ENCODE measurements around the gene SFT2D2.

Gene SFT2D2

DNA sequence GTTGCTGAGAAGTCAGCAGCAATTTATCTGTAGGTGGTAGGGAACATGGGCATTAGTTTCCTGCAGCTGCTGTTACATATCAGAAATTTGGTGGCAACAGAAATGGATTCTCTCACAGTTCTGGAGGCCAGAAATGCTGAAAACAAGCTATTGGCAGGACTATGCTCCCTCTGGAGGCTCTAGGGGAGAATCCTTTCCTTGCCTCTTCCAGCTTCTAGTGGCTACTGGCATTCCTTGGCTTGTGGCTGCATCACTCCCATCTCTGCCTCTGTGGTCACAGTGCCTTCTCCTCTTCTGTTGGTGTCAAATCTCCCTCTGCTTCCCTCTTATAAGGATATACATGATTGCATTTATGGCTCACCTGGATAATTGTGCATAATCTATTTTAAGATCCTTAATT, 2.5 kb upstream of the SFT2D2 start:
- no peak for DNase-seq (ENCODE audit: low spot score)

DNA sequence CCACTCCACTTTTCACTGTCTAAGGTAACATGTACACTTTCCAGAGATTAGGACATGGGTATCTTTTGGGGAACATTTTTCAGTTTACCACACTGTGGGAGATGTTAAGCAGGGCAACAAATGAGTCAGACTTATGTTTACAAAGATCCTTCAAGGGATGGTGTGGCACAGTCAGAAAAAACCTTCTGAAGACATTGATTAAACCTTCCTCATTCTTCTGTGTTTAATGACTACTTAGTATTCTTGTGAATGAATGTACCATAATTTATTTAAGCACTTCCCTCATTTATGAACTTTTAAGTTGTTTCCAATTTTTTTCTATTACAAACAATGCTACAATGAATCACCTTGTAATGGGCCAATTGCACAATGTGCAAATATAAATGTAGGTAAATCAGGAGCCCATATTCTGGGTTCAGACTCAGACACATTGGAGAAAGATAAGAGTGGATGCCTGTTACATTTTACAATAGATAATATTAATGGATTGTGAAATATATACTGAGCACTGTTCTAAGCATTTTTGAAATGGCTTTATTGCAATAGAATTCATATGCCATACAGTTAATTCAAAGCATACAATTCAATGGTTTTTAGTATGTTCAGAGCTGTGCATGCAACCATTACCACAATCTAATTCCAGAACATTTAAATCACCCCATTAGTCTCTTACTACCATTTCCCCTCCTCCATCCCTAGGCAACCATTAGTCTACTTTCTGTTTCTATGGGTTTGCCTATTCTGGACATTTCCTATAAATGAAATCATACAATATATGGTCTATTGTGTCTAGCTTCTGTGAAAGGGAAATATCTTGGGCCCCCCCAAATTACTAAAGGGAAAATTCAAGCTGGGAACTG, 1.9 kb upstream of the SFT2D2 start:
- DNase-seq (ENCODE audit: low spot score) = no peak

DNA sequence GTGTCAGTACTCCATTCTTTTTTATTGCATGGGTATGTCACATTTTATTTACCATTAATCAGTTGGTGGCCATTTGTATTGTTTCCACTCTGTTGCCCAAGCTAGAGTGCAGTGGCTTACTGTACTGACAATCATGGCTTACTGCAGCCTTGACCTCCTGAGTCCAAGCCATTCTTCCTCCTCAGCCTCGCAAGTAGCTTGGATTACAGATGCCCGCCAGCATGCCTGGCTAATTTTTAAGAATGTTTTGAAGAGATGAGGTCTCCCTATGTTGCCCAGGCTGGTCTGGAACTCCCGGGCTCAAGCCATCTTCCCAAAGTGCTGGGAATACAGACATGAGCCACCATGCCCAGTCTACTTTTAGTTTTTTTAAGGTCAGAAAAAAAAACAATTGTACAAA, 813 bp upstream of the SFT2D2 start:
- DNase-seq (ENCODE audit: low spot score) = no peak

DNA sequence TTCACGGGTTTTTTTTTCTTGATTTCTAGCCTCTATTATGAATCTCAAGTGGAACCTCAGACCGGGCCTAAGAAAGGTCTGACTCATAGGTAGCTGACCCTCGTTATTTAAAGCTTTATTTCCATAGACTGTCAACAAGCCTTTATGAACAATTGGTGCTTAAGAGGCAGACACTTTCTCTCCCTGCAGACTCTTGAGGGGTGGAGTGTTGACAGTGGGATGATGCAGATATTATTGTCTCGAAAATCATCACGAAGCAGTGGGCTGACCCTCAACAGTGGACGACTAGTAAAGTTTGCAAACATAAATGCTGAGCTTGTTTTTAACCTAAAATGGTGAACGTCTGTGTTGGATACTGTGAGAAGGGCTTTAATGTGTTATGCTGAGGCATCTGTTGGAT, 1.8 kb downstream of the SFT2D2 start:
- no peak for DNase-seq (ENCODE audit: low spot score)

DNA sequence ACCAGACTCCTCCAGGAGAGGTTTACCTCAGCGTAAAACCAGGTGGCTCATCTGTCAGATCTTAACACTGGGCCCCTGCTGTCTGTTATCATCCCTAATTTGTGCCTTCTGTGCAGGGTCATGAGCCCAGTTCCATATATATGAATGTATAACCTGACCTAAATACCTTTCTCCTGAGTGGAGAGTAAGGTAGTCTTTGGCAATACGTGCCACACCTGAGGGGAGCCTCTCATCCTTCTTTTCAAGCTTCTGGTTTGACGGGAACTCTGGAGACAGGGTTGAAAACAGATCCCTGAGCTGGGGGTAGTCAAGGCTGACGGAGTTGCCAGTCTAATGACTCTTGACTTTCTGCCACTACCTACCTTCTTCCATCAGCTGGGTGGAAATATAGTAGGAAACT, 4.1 kb downstream of the SFT2D2 start:
- DNase-seq (ENCODE audit: low spot score) = no peak

DNA sequence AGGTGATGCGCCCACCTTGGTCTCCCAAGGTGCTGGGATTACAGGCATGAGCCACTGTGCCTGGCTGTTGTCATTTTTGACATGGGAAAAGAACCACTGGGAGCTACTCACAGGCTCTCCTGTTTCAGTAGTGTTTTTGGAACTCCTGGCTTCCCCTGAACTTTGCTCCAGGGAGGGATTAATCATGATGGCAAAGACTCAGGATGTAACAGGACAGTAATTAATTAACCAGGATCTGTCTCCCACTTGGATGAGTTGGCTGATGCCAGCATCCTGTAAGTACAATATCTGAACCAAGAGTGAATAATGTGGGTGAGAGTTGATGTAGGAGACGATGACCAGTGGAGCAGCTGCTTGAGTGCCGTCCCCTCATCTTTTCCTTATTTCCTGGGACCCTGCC, 4.9 kb downstream of the SFT2D2 start:
- no peak for DNase-seq (ENCODE audit: low spot score)

DNA sequence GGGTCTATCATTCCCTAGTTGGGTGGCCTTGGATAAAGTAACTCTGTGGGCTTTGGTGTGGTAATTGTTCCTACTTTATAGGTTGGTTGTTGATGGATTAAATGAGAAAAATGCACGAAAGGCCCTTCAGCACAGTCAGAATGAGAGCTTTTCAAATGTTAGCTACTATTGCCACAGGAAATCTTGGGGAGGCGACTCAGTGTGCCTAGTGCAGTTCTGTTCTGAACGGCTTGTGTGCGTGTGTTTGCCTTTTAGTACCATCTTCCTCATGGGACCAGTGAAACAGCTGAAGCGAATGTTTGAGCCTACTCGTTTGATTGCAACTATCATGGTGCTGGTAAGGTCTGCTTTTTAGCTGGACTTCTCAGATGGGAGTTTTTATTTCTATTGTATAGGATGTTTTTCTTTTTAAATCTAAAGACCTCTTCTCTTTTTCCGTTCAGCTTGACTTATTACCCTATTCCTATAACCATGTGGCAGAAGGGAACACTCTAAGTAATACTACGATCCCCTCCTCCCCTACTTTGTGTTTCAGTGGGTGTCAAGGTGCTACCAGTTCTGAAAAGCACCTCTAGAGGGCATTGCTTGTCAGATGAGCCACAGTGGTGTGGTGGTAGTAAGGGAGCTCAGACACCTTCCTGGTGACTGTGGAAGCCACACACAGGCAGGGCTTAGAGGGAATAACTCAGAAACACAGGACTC, 9.2 kb downstream of the SFT2D2 start:
- peak; percentile 61 for DNase-seq (ENCODE audit: low spot score)

DNA sequence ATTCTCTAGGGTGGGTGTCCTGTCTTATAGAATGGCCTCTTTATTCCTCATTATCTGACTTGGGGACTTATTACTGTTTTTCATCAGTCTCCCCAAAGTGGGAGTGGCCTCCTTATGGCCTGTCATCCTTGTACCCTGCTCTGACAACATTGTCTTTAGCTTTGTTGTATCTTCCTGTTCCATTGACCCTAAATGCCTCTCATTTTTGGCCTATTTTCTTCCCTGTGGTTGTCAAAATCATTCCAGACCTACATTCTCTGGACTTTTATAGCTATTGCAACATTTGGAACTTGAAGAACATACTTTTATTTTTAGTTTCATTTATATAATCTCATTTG, 9.7 kb downstream of the SFT2D2 start:
- DNase-seq (ENCODE audit: low spot score) = no peak

DNA sequence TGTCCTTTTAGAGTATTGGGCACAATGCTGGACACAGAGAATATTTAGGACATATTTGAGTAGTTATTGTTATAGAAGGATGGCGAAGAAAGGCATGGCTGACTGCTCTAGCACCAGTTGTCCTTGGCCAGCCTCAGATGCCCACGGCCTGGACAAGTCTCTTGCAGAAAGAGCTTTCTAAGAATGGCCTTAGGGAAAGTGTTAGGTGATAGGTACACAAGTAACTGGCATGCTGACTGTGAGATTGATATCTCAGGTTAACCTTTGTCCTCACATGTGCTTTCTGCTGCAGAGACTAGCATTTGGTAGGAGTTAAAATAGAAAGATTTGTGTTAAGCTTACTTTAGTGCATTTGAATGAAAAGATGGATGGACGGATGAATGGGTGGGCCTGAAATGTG, 10.1 kb downstream of the SFT2D2 start:
- no peak for DNase-seq (ENCODE audit: low spot score)

DNA sequence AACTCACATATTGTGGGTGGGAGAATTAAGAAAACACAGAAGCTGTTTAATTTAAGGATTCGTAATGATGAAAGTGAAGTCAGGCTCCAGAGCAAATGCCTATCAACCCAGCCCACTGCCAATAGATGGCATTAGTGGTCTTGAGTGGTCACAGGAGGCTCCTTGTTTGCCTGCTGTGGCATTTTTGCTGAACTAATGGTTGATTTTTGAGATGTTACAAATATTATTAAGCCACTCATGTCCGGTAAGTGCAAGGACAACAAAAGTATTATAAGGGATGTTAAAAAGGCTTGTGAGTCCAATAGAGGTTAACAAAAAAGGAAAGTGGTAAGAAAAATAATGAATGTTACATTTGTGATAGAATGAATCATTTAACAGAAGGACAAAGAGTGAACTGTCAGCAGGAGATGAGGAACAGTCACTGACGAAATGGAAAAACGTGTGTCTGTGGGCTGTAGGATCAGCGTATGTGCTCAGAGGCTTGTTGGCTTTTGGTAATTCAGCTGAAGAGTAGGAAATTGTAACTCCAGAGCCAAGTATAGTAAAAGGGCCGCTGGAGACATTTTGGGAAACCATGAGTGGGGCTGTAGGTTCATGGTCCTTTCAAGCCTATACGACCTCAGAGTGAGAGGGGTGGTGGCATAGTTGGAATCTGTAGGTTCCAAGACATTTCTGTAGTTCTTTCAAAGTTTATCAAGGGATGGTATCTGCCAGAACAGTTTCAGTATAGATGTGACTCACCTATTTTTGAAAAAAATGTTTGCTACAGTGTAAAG, 11.2 kb downstream of the SFT2D2 start:
- DNase-seq (ENCODE audit: low spot score) = no peak

DNA sequence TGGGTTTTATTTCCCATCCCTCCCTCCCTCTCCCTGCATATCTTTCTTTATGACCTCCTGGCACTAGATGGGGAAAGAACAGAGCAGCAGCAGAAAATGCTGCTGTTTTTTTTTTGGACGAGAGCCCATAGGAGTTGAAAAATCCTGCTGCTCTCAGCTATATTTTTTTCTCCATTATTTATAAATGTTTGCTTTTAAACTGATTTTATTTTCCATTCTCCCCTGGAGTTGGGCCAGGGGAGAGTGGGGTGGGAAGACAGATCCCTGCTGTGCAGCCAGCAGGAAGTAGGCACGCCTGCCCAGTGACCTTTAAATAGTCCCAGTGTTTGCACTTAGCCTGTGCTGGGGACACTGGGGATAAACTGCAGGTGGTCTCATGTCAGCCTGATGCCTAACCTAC, 17.4 kb downstream of the SFT2D2 start:
- no peak for DNase-seq (ENCODE audit: low spot score)

DNA sequence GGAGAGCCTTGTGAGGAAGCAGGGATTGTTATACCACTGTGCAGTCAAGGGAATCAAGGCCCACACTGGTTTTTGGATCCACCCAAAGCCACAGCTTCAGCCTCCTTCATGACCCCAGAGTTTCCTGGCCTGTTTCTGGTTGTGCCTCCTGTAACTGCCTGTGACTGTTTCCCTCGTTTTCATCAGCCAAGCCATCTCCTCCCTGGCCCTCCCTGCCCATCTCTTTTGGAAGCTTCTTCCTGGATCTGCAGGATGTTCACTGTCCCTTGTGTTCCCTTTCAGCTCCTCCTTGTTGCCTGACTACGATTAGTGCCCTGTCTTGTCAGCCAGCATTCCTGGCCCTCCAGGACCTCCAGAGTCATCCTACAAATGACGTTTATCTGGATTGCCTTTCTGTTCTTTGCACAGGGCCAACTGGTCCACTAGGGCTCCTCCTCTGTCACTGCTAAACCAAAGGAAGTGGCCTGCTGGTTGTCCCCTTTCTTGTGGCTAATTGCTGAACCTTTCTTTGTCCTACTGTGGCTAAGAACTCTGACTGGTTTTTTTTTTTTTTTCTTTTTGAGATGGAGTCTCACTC, 17.9 kb downstream of the SFT2D2 start:
- DNase-seq (ENCODE audit: low spot score) = no peak

DNA sequence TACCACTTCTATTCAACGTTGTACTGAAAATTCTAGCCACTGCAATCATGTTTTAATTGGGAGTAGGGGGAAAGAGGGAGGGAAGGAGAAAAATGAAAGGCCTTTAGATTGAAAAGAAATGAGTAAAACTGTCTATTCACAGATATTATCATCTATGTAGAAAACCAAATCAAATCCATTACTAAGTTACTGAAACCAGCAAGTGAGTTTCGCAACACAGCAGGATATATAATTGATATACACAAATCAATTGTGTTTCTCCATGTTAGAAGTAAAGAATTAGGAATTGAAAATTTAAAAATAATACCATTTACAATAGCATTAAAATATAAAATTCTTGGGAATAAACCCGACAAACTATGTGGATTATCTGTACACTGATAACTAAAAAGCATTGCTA, 19.2 kb downstream of the SFT2D2 start:
- no peak for DNase-seq (ENCODE audit: low spot score)

DNA sequence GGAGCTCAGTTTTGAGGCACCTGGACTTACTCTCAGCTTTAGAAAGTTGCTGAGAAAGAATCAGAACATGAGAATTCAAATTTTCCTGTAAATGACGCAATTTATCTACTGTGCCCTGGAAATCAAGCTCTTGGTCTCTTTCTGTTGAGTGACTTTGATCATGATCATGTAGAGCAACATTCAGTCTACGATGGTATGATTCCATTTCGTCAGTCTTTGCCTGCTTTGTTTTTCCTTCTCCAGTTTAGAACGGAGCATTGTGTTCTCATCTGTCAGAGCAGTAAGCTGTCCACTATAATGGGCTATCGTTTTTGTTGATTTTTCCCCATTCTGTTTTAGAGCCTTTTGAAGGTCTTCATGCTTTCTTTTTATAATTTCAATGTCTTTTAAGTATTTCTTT, 20.7 kb downstream of the SFT2D2 start:
- no peak for DNase-seq (ENCODE audit: low spot score)

DNA sequence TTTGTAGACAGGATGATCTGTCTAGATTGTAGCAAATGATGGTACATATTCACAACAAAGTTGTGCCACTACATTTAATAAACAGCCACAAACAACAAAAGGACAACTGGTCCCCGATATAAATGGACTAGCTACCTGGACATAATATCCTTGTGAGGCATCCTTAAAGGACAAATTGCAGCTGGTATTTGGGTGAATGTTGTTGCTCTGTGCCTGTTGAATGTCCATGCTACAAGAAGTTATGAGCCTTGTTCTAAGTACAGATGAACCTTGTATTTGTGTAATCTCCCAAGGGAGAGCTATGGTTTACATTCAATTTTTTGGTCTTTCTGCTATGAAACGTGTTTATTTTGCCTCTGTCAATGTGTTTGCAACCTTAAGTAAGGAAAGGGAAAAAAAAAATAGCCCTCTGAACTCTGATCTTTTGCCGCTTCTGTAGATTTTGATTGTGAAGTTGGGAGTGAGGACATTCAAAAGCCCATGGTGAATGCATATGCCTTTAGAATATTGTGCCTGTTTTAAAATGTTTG, 26.5 kb downstream of the SFT2D2 start:
- no peak for DNase-seq (ENCODE audit: low spot score)

DNA sequence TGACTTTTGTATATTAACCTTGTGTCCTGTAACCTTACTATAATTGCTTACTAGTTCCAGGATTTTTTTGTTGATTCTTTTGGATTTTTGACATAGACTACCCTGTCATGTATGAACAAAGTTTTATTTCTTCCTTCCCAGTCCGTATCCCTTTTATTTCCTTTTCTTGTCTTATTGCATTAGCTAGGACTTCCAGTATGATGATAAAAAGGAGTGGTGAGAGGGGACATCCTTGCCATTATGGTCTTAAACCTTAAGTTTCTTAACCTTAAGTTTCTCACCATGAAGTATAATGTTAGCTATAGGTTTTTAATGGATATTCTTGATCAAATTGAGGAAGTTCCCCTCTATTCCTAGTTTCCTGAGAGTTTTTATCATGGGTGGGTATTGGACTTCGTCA, 30.4 kb downstream of the SFT2D2 start:
- DNase-seq (ENCODE audit: low spot score) = no peak

DNA sequence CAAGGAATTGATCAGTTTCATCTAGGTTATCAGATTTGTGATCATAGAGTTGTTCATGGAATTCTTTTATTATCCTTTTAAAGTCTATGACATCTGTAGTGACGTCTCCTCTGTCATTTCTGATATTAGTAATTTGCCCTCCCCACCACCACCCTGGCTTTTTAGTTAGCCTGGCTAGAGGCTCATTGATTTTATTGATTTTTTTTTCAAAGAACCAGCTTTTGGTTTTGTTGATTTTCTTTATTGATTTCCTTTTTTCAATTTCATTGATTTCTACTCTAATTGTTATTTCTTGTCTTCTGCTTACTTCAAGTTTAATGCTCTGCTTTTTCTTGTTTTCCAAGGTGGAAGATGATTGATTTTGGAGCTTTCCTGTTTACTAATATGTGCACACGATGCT, 31.6 kb downstream of the SFT2D2 start:
- no peak for DNase-seq (ENCODE audit: low spot score)

DNA sequence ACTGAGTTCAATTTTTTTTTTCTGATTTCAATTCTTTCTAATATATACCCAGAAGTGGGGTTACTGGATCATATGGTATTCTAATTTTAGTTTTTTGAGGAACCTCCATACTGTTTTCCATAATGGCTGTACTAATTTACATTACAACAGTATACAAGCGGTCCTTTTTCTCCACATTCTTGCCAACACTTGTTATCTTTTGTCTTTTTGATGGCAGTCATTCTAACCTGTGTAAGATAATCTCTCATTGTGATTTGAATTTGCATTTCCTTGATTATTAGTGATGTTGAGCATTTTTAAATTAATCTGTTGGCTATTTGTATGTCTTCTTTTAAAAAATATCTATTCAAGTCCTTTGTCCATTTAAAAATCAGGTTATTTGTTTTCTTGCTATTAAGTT, 33.8 kb downstream of the SFT2D2 start:
- no peak for DNase-seq (ENCODE audit: low spot score)

DNA sequence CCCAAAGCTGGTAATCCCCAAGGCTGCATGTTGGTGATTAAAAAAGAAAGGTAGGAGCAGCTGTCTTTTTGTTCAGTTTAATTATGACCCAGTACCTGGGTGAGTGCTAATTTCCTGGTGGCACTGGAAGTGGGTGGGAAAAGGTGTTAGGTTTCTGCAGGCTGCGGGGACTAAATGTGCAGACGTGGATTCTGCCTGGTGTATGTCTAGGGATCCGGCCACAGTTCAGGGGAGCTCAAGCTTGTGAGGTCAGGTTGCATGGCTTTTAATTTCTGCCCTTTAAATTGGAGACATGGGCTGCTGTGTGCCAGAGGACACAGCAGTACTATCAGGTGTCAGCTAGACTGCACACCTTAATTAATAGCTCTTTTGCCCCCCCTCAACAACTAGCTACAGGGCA, 34.6 kb downstream of the SFT2D2 start:
- no peak for DNase-seq (ENCODE audit: low spot score)

DNA sequence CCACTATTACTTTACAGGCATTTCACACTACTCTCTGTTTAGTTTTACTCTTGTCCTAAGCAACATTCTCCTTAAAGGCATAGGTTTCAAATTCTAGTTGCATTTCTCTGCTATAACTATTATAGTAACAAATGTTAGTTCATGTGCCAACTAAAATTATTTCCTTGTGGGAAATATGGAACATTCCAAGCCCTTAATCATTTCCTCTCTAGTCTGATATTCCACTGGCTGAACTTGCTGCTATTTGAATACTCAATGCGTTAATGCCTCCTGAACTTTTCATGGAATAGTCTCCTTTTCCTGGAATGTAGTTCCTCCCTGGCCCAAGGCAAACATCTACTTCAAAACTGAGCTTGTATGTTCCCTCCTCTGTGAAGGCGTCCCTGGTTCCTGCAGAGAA, 35.6 kb downstream of the SFT2D2 start:
- DNase-seq (ENCODE audit: low spot score) = no peak

DNA sequence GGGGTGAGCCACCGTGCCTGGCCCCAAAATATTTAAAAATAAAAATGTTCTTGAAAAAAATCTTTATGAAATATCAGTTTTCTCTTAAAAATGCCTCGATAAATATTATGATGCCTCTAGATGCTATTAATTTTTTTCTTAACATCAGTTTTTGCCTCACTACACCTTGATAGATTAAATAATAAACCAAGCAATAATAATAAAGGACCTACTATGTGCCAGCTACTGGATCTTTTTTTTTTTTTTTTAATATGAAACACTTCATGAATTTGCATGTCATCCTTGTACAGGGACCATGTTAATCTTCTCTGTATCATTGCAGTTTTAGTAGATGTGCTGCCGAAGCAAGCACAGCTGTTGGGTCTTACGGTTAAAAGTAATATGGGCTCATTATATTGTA, 37.3 kb downstream of the SFT2D2 start:
- no peak for DNase-seq (ENCODE audit: low spot score)

DNA sequence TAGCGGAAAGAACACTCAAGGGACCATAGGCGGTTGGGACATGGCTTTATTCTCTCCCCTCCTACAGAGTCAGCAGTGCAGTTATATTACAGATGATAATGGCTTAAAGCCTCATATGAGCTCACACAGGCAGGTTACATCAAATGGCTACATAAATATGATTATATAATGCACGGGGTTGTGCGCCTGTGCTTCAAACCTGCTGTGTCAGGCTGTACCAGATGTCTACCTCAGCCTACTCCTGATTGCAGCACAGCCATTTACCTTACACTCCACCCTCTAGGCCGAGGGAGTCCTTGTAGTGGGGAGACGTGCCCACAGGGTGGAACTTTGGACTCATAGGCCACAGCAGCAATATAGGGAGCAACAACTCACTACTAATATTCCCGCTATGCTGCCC, 38.5 kb downstream of the SFT2D2 start:
- no peak for DNase-seq (ENCODE audit: low spot score)

DNA sequence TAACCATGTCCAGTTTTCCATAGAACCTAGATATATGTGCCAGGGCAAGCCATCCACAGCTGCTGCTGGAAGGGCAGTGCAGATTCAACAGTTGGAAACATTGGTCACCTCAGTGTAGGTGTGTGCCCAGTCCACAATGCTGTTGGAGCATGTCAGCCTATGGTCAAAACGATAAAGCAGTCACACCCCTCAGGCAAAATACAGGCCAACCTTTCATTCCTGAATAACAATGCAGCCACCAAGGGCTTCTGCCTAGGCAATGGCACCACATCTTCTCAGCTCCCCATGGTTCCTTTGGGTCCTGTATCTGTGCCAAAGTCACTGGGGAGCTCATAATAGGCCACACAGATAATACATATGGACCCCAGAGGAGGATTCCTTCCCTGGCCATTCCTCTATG, 39.8 kb downstream of the SFT2D2 start:
- no peak for DNase-seq (ENCODE audit: low spot score)

All from CD4-positive, alpha-beta T cell treated with Interleukin-2 at 100 ng/mL for 4 hours (primary cell).